HG03097 (cell line): ENCODE measurements around the gene KIF5A.
A peak's percentile ranks its signal among the peaks of the same experiment; 100 is the strongest.

Experiments used
- ATAC-seq: cut with Tn5 transposase; IDR thresholded peaks from one replicate; pipeline ENCODE4 v1.9.1; 2021; ENCODE audit not compliant: unreplicated experiment, low FRiP score

Gene KIF5A

DNA sequence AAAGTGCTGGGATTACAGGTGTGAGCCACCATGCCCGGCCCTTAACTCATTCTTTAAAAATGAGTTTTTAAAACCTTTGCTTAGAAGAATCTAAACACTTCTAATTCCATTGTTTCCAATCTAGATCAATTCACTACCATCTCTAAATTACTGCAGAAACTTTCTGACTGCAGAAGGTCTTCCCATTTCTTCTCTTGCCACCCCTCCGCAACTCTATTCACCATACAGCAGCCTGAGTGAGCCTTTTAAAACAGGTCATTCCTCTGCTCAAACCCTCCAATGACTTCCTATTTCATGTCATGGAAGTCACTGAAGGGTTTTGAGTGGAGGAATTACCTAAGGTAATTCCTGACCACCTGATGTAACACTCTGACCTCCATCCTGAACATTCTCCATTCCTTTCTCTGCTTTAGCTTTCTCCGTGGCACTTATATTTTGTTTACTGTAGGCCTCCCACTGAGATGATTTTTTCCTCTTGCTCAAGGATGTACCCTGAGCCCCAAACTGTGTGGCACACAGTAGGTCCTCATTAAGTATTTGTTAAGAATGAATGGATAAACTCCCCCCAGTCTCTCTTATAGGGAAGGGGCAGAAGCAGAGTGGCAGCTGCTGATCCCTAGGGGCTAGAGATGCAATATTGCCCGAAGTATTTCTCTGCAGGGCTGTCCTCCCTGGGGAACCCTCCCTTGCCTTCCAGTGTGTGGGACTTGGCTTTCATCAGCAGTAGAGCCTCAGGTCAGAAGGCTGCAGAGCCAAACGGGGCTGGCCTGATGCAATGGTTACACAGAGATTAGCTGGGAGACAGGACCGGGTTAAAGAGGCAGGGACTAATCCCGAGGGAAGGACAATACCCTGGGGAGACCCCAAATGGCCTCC, 30.7 kb upstream of the KIF5A start:
- no peak for ATAC-seq

DNA sequence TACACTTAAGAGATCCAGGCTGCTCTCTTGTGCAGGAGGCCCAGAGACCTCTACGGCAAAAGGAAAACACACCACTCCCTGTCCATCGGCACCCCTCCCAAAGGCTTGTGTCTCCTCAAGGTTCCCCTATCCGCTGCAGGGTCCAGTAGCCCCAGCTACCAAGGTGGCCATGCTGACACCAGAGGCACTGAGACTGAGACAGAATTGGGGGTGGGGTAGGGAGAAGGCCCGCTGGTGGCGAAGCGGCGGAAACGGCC, 30.1 kb upstream of the KIF5A start:
- no peak for ATAC-seq

- ATAC-seq, result peak; percentile 55
Measured at GRCh38 chr12:57520053-57520818, 29.6 kb upstream of the KIF5A start, which contains the start of gene DDIT3. DDIT3 (minus strand) TSS chr12:57520514; CDS start chr12:57517406, 3,108 bp downstream.

DNA sequence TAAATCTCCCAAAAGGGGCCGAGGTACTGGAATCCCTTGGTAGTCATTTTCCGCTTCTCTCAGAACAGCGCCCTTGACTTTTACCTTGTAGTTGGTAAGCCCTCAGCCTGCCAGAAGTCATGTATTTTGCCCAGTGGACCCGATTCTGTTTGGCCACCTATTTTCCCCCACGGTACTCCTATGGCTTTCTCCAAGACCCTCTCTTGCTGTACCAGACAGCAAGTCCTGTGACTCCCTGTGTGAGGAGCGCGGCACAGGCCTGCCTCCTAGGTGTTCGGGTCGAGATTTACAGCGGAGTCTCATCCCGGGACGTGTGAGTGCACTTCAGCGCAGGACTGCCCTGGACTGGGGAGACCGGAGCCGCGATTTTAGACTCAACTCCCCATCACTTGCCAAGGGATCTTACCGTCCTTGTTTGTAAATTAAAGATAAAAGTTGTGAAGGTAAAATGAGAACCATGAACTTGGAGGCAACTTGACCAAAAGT, 28.3 kb upstream of the KIF5A start:
- ATAC-seq, result no peak

DNA sequence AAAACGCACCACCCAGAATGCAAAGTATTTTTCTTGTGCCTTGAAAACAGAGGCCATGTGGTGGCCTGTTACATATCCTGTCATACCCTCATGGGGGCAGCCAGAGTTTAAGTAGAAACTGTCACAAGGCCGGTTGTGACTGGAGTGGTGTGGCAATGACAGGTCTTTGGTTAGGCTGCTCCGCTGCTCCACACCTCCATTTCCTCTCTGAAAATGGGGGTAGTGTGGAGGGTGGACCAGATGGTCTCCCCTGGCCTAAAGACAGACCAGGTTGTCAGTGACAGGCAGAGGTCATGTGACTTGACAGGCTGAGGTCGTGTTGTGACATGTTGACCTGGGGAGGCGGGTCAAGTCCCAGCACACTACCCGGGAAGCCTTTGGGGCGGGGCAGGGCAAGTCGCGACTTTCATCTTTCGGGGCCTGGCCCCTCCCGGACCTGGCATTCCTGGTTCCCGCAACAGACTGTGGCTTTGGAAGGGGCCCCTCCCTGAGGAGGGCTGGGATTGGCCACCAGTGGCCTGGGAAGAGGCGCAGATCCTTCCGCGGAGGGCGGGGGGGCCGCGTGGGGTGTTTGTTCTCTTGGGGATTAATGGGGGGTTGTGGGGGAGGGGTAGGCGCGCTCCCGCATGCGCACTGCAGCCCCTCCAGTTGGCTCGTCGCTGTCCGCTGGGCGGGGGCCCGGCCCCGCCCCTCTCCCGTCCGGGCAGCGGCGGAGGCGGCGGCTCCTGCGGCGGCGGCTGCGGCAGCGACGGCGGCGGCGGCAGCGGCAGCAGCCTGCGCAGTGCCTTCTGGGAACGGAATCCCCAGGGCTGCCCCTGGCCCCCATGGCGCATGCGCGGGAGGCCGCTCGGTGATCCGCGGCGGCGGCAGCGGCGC, 27.6 kb upstream of the KIF5A start, which contains the start of gene MBD6:
TSS of gene MBD6 (plus strand) at position 814 of the 876 bp plus-strand sequence. CDS start 1,480 bp downstream, outside the sequence.
- ATAC-seq, result peak; percentile 45

DNA sequence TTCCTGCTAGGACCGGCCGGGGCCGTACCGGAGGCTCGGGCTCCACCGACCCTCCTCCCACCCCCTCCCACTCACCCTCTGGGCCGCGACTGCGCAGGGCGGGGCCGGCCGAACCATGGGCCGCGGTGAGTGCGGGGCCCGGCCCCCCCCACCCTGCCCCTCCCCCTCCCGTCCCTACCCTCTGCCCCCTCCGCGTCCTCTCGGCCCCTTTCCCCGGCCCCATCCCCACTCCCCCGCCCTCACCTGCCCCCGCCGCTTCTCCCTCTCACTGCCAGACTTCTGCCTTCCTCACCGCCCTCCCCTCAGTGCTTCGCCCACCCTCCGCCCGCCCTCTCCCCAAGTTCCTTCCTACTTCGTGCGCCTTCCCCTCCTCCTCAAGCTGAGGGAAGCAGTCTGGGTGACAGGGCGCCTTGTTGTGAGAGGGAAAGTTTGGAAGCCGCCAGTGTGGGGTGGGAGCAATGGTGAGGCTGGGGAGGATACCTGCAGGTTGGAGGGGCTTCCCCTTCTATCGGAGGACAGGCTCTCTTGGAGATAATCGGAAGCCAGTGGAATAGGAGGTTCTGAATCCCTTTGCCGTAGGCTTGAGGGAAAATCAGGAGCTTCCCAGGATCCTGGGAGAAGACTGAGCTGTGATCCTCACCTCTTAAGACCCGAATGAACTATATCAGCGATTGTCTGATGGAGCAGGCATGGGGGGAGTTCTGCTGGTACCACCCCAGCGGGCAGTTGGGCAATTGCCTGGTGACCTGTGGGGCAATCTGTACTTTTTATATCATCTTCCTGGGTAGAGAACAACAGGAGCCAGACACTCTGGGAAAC, 26.7 kb upstream of the KIF5A start:
- no peak for ATAC-seq

- ATAC-seq, result no peak
Measured at GRCh38 chr12:57523706-57524614, 25.9 kb upstream of the KIF5A start.

DNA sequence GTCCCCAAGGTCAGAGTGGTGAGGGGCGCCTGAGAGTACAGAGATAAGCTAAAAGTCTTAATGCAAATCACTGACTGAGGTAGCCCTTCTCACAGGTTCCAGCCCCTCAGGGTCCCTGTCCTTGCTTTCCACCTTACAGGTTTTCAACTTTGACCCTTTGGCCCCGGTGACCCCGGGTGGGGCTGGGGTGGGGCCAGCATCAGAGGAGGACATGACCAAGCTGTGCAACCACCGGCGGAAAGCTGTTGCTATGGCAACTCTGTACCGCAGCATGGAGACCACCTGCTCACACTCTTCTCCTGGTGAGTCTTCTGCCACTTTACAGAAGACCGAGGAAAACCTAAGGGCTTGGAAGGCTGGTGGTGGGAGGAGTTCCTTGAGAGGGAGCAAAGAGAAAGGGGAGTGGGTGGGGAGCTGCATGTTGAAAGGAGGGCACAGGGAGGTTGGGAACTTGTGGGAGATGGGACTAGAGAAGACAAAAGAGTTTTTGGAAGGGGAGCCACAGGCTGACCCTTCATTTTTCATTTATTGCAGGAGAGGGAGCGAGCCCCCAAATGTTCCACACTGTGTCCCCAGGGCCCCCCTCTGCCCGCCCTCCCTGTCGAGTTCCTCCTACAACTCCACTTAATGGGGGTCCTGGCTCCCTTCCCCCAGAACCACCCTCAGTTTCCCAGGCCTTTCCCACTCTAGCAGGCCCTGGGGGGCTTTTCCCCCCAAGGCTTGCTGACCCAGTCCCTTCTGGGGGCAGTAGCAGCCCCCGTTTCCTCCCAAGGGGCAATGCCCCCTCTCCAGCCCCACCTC, 24.8 kb upstream of the KIF5A start:
- ATAC-seq, result no peak

- no peak for ATAC-seq
Measured at GRCh38 chr12:57525615-57526383, 24.0 kb upstream of the KIF5A start.

DNA sequence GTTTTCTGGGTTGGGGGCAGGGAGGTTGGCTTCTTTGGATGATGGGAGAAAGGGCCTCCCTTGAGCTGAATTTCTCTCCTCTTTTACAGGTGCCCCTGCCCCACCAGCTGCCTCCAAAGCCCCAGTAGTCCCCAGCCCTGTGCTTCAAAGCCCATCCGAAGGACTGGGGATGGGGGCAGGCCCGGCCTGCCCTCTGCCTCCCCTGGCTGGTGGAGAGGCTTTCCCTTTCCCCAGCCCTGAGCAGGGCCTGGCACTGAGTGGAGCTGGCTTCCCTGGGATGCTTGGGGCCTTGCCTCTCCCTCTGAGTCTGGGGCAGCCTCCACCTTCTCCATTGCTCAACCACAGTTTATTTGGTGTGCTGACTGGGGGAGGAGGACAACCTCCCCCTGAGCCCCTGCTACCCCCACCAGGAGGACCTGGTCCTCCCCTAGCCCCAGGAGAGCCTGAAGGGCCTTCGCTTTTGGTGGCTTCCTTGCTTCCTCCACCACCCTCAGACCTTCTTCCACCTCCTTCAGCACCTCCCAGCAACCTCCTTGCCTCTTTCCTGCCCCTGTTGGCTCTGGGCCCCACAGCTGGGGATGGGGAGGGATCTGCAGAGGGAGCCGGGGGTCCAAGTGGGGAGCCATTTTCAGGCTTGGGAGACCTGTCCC, 23.2 kb upstream of the KIF5A start:
- no peak for ATAC-seq

DNA sequence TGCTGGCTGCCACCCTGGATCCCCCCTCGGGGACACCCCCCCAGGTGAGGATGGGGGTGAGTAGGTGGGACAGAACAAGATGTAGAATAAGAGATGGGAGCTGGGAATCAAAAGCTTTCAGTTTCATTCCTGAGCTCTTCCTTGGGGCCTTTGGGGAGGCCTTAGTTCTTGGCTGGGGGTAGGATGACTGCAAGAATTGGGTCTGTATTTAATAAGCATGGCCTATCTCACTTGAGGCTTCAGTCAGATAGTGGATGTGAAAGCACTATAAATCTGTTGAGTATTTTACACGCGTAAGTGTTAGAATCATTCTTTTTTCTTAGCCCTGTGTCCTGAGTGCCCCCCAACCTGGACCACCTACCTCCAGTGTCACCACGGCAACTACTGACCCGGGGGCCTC, 22.7 kb upstream of the KIF5A start:
- no peak for ATAC-seq

DNA sequence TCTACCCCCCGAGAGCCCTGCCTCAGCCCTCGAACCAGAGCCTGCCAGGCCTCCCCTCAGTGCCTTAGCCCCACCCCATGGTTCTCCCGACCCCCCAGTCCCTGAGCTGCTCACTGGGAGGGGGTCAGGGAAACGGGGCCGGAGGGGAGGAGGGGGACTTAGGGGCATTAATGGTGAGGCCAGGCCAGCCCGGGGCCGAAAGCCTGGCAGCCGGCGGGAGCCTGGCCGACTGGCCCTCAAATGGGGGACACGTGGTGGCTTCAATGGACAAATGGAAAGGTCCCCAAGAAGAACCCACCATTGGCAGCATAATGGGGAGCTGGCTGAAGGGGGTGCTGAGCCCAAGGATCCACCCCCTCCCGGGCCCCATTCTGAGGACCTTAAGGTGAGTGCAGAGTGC, 21.7 kb upstream of the KIF5A start:
- ATAC-seq, result no peak

- ATAC-seq, result no peak
Measured at GRCh38 chr12:57528831-57529555, 20.9 kb upstream of the KIF5A start.

DNA sequence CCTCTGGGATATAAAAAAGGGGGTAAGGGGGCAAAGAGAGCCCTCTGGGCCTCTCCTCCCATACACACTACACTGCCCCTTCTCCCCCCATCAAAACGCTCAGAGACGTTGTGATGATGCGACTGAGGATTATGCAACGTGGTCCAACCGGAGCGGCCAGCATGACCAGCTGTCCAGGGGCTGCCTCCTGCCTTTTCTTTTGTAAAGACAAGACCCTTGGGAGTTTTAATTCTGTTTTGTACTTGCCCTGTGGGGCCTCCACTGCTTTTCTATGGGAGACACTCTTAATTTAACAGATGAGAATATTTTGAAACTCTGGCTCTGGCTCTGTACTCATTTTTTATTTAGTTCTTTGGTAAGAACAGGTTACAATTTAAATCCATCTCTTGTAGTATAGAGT, 20.0 kb upstream of the KIF5A start:
- ATAC-seq, result no peak

DNA sequence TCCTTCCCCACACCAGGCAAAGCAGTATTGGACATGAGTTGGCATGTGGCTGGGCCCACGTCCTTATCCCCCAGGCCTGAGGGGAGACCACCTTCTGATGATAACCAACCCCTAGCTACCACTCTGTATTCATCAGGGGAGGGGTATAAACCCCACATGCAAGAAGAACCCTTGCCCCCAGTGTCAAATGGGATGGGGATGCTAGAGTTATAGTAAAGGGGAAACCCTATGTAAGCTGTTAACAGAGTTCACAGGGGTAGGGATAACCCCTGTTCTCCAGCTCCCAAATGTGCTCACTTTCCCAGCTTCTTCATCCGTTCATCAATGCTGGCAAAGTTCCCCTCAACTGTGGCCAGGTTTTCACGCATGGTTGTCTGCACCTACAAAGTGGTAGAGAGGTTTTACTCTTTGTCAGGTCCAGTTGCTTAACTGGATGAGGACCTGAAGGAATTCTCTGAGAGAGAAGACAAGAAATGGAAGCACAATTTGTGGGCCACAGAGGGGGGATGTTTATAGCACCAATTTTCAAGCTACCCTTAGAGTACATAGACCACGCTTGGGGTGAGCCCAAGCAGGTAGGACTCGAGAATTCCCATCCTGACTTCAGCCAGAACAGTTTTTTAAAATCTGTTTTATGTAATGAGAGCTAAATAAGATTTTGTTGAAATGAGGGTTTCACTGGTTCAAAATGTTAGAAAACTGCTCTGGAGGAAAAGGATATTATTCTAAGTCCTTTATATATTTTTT, 19.3 kb upstream of the KIF5A start:
- no peak for ATAC-seq

GRCh38 chr12:57531836-57532235, 18.0 kb upstream of the KIF5A start:
- no peak for ATAC-seq
